ENCODE results near the gene COL6A5. TPM values are rescaled to one million over a fixed set of nuclear protein-coding genes. Genes with fewer than 3 reads are reported as not detected.
"Not testable (repeated sequence)": the region's sequence is repeated elsewhere in the genome, so short reads cannot be mapped to it uniquely, and the experiment has no call there.

COL6A5 gene
- total RNA-seq, 4 donors from 2014 or later, result not detected

GRCh38 chr3:130342821-130343661, 2.4 kb upstream of the COL6A5 start:
- TF ChIP-seq EP300 (IDR thresholded peaks at IDR 0.05) (no peak), CTCF (IDR thresholded peaks at IDR 0.05) (no peak), POLR2A (IDR thresholded peaks at IDR 0.05; ENCODE audit: low read depth) (no peak), POLR2AphosphoS5 (IDR thresholded peaks at IDR 0.05) (no peak)

GRCh38 chr3:130348258-130348657, 2.8 kb downstream of the COL6A5 start:
- H3K27ac ChIP-seq (replicated peaks in 1 of 4); H3K4me1 ChIP-seq; intact Hi-C loops (cut with DNase I); H3K36me3 ChIP-seq; H3K9me3 ChIP-seq; H3K4me3 ChIP-seq; DNase-seq (ENCODE audit: extremely low spot score): not testable (repeated sequence)
- peaks cover 0 to 27% (median 0%) of the 10 kb centered on the region in 4 donors for H3K27me3 ChIP-seq
- 82% methylated on average over 2 of the region's 2 CpGs for WGBS

More at GRCh38 chr3:130342821-130343661, 2.4 kb upstream of the COL6A5 start:
- H3K36me3 ChIP-seq, result no peaks in the 10 kb centered on the region
- intact Hi-C loops (cut with DNase I), result no loop called here
- H3K4me3 ChIP-seq, result no peak overlapping the region
- no peak for DNase-seq (ENCODE audit: extremely low spot score)
- H3K27me3 ChIP-seq, result peaks cover 0 to 30% (median 0%) of the 10 kb centered on the region in 4 donors
- 75% methylated on average over 7 of the region's 7 CpGs for WGBS
- H3K4me1 ChIP-seq, result peaks cover 0 to 9% (median 8%) of the 10 kb centered on the region in 4 donors
- peaks cover 0 to 13% (median 6%) of the 10 kb centered on the region in 4 donors for H3K9me3 ChIP-seq
- no peak overlapping the region for H3K27ac ChIP-seq (replicated peaks in 1 of 4)

- WGBS, result 77% methylated on average over 5 of the region's 5 CpGs
Observed at GRCh38 chr3:130354430-130354829, 9.0 kb downstream of the COL6A5 start.

GRCh38 chr3:130374033-130374432, 28.6 kb downstream of the COL6A5 start:
- DNase-seq (ENCODE audit: extremely low spot score), result no peak
- Histone ChIP-seq H3K4me1 (no peaks in the 10 kb centered on the region), H3K4me3 (no peak overlapping the region), H3K27me3 (no peaks in the 10 kb centered on the region), H3K36me3 (no peaks in the 10 kb centered on the region), H3K9me3 (no peaks in the 10 kb centered on the region), H3K27ac (replicated peaks in 1 of 4) (no peak overlapping the region)
- intact Hi-C loops (cut with DNase I), result no loop called here
- no peak for TF ChIP-seq POLR2AphosphoS5 (IDR thresholded peaks at IDR 0.05)
- TF ChIP-seq CTCF (IDR thresholded peaks at IDR 0.05), result no peak
- TF ChIP-seq POLR2A (IDR thresholded peaks at IDR 0.05; ENCODE audit: low read depth), result no peak
- no peak for TF ChIP-seq EP300 (IDR thresholded peaks at IDR 0.05)
- 86% methylated on average over 3 of the region's 3 CpGs for WGBS

More at GRCh38 chr3:130354430-130354829, 9.0 kb downstream of the COL6A5 start:
- DNase-seq (ENCODE audit: extremely low spot score), result no peak
- TF ChIP-seq CTCF (IDR thresholded peaks at IDR 0.05) (no peak), POLR2AphosphoS5 (IDR thresholded peaks at IDR 0.05) (no peak), POLR2A (IDR thresholded peaks at IDR 0.05; ENCODE audit: low read depth) (no peak), EP300 (IDR thresholded peaks at IDR 0.05) (no peak)
- no peaks in the 10 kb centered on the region for H3K9me3 ChIP-seq
- H3K27ac ChIP-seq (replicated peaks in 1 of 4), result no peak overlapping the region
- H3K27me3 ChIP-seq, result no peaks in the 10 kb centered on the region
- no peaks in the 10 kb centered on the region for H3K4me1 ChIP-seq
- H3K4me3 ChIP-seq, result no peak overlapping the region
- intact Hi-C loops (cut with DNase I), result no loop called here
- H3K36me3 ChIP-seq, result no peaks in the 10 kb centered on the region

GRCh38 chr3:130374908-130375307, 29.4 kb downstream of the COL6A5 start:
- TF ChIP-seq EP300 (IDR thresholded peaks at IDR 0.05) (no peak), POLR2A (IDR thresholded peaks at IDR 0.05; ENCODE audit: low read depth) (no peak), CTCF (IDR thresholded peaks at IDR 0.05) (no peak), POLR2AphosphoS5 (IDR thresholded peaks at IDR 0.05) (no peak)
- Histone ChIP-seq H3K36me3 (no peaks in the 10 kb centered on the region), H3K4me1 (no peaks in the 10 kb centered on the region), H3K27ac (replicated peaks in 1 of 4) (no peak overlapping the region), H3K9me3 (no peaks in the 10 kb centered on the region), H3K27me3 (no peaks in the 10 kb centered on the region), H3K4me3 (no peak overlapping the region)
- intact Hi-C loops (cut with DNase I), result no loop called here
- 67% methylated on average over 1 of the region's 1 CpG for WGBS
- no peak for DNase-seq (ENCODE audit: extremely low spot score)

Data from esophagus muscularis mucosa (tissue), 4 donors.